Measurements from ENCODE around the gene PTPRN. TPM values are rescaled to one million over a fixed set of nuclear protein-coding genes. Genes with fewer than 3 reads are reported as not detected.

The PTPRN gene
- total RNA-seq = 7.9 and 9.8 TPM in 2 replicates

DNA sequence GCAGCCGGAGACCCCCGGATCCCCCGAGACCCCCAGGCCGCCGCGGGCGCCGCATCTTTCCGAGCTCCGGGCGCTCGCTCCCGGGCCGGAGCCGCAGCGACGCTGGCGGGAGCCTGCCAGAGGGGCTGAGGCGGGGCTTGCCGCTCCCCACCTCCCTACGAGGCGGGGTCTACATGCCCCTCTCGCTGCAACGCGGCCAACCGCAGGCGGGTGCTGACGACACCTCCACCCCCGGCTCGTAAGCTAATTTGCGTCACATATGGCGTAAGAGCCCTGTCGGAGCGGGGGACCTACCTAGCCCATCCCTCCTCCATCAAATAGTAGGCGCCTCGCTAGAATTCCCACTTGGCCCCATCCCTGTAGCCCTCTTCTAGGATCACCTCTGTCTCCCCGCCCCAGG is at the start of gene PTPRN:
PTPRN (minus strand) TSS at position 124 of the 400 bp plus-strand sequence; CDS start at position 55, 69 bp downstream.

DNA sequence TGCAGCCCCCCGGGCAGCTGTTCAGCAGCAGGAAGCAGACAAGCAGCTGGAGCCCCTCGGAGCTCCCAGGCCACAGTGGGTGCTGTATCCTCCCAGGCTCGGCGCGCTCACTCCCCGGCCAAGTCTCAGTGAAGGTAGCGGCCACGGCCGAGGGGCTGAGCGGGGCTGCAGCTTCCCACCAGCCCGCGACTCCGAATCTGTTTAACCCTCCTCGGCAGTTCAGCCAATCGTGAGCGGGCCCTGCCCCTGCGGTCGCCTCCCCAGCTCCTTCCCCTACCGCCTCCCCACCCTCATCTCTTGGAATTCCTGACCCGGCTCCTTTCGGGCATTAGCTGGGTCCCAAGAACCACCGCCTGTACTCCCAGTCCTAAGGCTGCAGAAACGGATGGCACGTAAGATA is 23.3 kb upstream of the PTPRN start, which contains the start of gene RESP18:
RESP18 (minus strand) TSS at position 203 of the 400 bp plus-strand sequence.

DNA sequence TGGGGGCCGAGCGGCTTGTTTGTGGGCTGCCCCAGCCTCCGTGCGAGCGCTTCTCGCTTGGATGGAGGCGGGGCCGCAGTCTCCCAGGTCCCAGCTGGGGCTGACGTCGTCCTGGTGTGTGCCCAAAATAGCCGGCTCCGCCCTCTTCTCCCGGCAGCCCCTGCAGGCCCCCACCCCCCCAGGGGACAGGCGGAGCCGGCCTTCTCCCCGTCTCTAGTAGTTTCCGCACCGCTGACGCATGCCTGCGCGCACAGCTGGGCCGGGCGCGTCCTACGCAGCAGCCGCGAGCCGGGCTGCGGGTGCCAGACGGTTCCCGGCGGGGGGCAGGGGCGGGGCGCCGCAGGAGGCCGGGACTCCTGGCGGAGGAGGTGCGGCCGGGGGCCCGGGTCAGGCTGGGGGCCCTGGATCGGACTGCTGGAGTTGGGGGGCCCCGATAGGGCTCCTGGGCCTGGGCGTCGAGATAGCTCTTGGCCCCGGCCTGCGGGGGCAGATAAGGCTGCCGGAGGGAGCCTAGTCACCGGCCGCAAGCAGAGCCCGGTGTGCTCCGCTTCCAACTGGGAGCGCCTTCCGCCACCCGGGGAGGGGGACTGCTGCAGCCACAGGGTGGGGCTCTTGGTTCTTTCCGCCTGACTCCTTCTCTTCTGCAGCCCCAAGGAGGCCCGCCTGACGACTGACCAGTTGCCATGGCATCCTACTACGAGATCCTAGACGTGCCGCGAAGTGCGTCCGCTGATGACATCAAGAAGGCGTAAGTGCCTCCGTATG is 29.9 kb downstream of the PTPRN start, which contains the start of gene DNAJB2:
DNAJB2 (plus strand) TSS at position 216 of the 765 bp plus-strand sequence; CDS start at position 684, 468 bp downstream.

DNA sequence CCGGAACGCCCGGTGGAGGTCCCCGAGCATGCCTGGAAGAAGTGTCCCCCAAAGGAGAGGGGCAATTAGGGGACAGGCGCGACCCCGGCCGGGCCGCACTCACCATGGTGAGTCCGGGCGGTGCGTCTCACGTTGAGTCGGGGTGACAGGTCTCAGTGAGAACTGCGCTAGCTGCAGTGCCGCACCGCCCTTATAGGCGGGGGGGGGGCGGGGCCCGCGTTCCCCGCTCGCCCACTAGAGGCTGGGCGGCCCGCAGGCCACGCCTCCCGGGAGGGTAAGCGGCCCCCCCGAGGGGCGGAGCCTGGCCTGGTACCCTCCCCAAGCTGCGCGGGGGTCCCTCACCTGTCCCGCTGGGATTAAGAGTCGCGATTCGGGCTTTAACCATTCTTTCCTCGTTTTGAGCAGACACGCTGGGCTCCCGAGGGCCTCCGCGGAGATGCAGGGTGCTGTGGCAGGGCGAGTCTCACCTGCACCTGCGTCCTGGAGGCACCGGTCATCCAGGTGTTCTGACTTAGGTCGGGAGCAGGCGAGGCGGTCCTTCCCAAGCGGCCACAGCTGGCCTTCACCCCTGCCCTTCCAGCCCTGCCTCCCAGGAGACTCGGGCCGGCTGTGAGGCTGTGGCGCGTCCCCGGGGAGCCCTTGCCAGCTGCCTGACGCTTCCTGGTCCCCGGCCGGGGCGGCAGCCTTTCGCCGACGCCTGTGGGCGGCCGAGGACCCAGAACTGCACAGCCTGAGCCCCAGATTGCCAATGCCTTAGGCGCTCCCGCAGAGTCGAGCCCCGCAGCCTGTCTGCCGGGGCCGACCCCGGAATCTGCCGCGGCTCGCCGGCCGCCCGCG is 55.2 kb downstream of the PTPRN start, which contains the start of gene TUBA4A:
TUBA4A (minus strand) TSS at position 166 of the 837 bp plus-strand sequence; CDS start at position 106, 60 bp downstream.

DNA sequence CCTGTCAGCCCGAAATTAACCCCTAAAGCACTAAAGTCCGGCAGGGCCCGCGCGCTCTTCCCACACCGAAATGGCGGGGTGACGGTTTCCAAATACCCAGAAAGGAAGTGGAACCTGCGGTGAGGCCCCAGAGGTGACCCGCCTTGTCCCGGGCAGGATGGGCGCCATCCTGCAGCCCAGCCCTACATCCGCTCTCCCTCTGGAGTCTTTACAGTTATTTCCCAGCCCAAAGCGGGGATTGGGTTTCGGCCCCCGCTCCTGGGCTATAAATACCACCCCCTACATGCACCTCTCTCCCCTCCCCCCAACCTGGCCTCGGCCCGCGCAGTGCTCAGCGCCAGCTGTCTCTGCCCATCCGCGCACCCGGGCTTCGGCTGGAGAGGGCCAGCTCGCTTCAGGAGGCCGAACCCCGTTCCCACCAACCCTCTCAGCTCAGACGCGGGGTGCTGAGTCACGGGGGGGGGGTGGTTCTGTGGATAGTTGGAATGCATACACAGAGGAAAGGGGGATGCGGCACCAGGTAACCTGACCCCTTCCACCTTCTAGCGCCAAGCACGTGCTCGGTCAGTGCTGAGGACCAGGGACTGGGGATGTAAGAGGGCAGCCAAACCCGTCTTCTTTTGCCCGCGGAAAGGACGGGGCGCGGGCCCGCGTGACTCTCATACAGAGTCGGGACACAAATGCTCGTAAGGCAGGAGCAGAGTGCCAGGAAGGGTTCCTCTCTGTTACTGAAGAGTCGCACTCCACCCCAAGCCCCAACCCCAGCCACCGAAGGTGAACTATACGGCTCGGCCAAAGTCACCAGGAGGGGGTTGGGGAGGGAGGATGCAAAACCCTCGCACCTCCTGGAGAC is 56.1 kb downstream of the PTPRN start, which contains the start of gene TUBA4B:
TUBA4B (plus strand) TSS at position 344 of the 853 bp plus-strand sequence; CDS start at position 509, 165 bp downstream.

DNA sequence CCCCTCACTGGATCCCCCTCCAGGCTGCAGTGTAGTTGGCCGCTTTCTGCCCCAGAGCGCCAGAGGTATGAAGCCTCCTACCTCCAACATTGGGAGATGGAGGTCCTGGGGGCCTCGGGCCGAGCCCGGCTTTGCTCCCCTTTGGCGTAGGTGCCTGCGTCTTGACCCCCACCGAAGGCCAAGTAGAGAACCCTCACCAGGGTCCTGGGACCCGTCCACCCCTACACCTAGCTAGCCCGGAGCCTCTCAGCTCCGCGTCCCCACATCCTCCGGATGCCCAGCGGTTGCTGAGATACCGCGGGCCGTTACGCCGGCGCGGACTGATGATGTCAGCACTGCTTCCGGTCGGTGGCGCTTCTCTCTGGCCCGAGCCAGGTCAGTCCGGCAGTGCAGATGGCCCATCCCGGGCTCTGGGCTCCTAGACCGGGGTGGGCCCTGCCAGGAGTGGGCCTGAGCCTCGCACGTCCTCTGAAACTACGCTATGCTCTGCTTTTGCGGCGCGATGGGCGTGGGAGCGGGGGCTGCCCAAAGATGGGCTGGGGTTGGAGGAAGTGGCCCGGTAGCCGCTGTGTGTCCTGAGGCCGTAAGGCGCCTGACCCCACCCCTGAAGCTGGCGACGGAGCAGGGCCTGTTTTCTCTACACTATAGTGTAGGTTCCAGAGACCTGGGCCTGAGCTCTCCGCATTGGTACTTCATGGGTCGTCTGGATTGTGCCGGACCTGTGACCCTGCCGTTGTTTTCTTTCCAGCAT is 63.9 kb downstream of the PTPRN start, which contains the start of the genes GLB1L and STK16:
GLB1L (minus strand) TSS at position 297 of the 751 bp plus-strand sequence. CDS start 1,871 bp downstream, outside the sequence.
STK16 (plus strand) TSS at position 332 of the 751 bp plus-strand sequence. CDS start 521 bp downstream, outside the sequence.

Other genes with a start within 250 kb of the PTPRN start
- gene IHH, start 248.5 kb downstream of the PTPRN start, total RNA-seq = not detected in 2 replicates
- 16.3 and 18.6 TPM in 2 replicates for gene NHEJ1, start 148.6 kb downstream of the PTPRN start, total RNA-seq
- gene SLC23A3, start 139.4 kb downstream of the PTPRN start, total RNA-seq = 0.45 and 0.50 TPM in 2 replicates
- 25.0 and 25.4 TPM in 2 replicates for gene CNPPD1, start 132.5 kb downstream of the PTPRN start, total RNA-seq
- 34.6 and 41.9 TPM in 2 replicates for gene RETREG2, start 131.1 kb downstream of the PTPRN start, total RNA-seq
- 28.2 and 31.9 TPM in 2 replicates for gene ZFAND2B, start 102.6 kb downstream of the PTPRN start, total RNA-seq
- 12.4 and 15.5 TPM in 2 replicates for gene ABCB6, start 90.4 kb downstream of the PTPRN start, total RNA-seq
- 50.8 and 53.8 TPM in 2 replicates for gene ATG9A, start 79.8 kb downstream of the PTPRN start, total RNA-seq
- 18.7 and 21.7 TPM in 2 replicates for gene ANKZF1, start 79.6 kb downstream of the PTPRN start, total RNA-seq
- 11.4 and 12.9 TPM in 2 replicates for gene GLB1L, start 64.0 kb downstream of the PTPRN start, total RNA-seq
- 15.9 and 18.8 TPM in 2 replicates for gene STK16, start 63.9 kb downstream of the PTPRN start, total RNA-seq
- not detected in 2 replicates for gene TUBA4B, start 56.2 kb downstream of the PTPRN start, total RNA-seq
- 20.2 and 24.7 TPM in 2 replicates for gene TUBA4A, start 55.5 kb downstream of the PTPRN start, total RNA-seq
- gene DNAJB2, start 30.0 kb downstream of the PTPRN start, total RNA-seq = 19.8 and 23.7 TPM in 2 replicates
- gene RESP18, start 23.3 kb upstream of the PTPRN start, total RNA-seq = not detected in 2 replicates
- gene DNPEP, start 78.5 kb upstream of the PTPRN start, total RNA-seq = 42.2 and 45.6 TPM in 2 replicates
- gene DES, start 109.0 kb upstream of the PTPRN start, total RNA-seq = 3.0 and 5.0 TPM in 2 replicates
- gene SPEG, start 125.4 kb upstream of the PTPRN start, total RNA-seq = 13.2 and 14.0 TPM in 2 replicates
- 57.2 and 64.1 TPM in 2 replicates for gene GMPPA, start 189.5 kb upstream of the PTPRN start, total RNA-seq
- 0.34 TPM in 1 of 2 replicates, not detected in the other for gene ASIC4, start 205.1 kb upstream of the PTPRN start, total RNA-seq
- 94.3 and 95.3 TPM in 2 replicates for gene CHPF, start 234.4 kb upstream of the PTPRN start, total RNA-seq
- gene TMEM198, start 234.6 kb upstream of the PTPRN start, total RNA-seq = 0.74 and 1.2 TPM in 2 replicates